Stimulated activated naive CD8-positive, alpha-beta T cell treated with anti-CD3 and anti-CD28 coated beads, Interleukin-15, Interleukin-2, amounts not matched to agents 100 U/mL and 50 U/mL, for 24 hours (primary cell): ENCODE results near the gene OR2A7.
"Not testable (repeated sequence)": the region's sequence is repeated elsewhere in the genome, so short reads cannot be mapped to it uniquely, and the experiment has no call there.

Experiments
- ATAC-seq: fragments of 150-1000 bp; cut with Tn5 transposase; one replicate; pipeline ENCODE4 v1.10.0; 2021
- DNase-seq: peaks from one replicate; pipeline ENCODE4 v3.0.0; 2021

Gene OR2A7

GRCh38 chr7:144264692-144265091 lies at the start of gene OR2A7:
Gene OR2A7 (minus strand): TSS chr7:144264792. CDS start chr7:144259628, 5,164 bp downstream.
- DNase-seq, ATAC-seq: not testable (repeated sequence)

GRCh38 chr7:144311872-144312469 lies 47.4 kb upstream of the OR2A7 start, which contains the start of gene OR2A1:
Gene OR2A1 (plus strand): TSS chr7:144312419. CDS start chr7:144318125, 5,706 bp downstream.
- not testable (repeated sequence) for DNase-seq, ATAC-seq

DNA sequence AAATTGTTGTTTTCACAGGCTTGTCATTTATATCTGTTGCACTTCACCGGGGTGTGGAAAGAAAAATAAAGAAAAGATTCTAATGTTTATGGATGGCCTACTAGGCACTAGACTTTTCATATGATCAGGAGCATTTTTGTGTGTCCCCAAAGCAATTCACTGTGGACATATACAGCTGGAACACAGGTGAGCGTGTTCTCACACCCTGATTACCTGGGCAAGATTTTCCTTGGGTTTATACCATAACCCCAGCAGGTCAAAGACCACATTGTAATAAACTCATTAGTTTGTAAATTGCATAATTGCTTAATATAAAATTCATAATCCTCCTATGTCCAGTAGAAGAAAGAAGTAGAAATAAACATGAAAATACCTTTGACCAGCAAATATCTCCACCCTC lies 46.6 kb upstream of the OR2A7 start:
- not testable (repeated sequence) for ATAC-seq, DNase-seq

DNA sequence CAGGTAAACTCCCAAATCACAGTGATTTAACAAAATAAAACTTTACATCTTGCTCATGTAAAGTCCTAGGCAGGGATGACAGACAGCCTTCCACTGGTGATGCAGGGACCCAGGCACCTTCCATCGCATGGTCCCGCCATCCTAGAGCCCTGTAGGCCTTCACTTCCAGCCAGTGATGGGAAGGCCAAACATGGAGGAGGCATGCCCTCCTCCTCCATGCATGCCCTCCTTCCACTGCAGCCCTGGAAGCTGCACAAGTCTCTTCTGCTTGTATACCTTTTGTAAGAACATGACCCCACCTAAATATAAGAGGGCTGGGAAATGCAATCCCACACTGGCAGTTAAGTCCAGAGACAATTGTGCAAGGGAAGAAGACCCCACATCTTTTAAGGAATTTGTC lies 45.1 kb upstream of the OR2A7 start:
- not testable (repeated sequence) for ATAC-seq

GRCh38 chr7:144305156-144305555 lies 40.6 kb upstream of the OR2A7 start:
- ATAC-seq, DNase-seq: not testable (repeated sequence)

More for the DNA sequence above, 45.1 kb upstream of the OR2A7 start:
- not testable (repeated sequence) for DNase-seq

GRCh38 chr7:144303607-144304006 lies 39.0 kb upstream of the OR2A7 start:
- DNase-seq, ATAC-seq: not testable (repeated sequence)

- not testable (repeated sequence) for DNase-seq, ATAC-seq
These were observed 38.1 kb upstream of the OR2A7 start for GRCh38 chr7:144302578-144303303.

- DNase-seq = not testable (repeated sequence)
- peak; percentile 84 for ATAC-seq
These were observed 29.4 kb upstream of the OR2A7 start for GRCh38 chr7:144293794-144294499.

DNA sequence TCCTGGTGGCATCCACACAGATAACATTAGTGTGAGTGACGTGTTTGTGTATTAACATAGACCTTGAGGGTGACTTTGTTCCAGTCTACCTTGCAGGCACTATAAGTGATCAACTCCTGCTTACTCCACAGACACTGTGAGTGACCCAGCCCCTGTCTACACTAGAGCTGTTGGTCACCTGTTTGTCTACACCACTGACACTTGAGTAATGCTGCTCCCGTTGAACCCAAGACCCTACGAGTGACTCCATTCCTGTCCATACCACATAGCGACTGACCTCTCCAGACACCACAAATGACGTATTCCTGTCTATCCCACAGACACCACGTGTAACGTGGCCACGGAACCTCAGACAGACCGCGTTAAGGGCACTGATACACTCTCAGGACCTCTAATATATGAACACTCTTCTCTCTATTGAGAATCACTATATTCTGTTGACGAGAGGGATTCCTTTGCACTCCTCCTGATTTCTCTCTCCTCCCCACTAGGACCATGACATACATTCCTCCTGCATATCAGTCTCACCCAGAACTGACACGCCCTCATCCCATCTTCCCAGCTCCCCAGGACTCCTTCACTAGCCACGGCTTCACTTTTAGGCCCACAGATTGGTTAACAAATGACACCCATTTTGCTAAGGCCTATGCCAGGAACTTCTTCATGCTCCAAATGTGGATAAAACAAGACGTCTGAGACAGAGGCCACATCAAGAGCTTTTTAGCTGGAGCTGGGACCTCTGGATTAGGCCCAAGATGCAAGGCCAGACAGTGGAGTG lies 28.0 kb upstream of the OR2A7 start:
- not testable (repeated sequence) for DNase-seq

GRCh38 chr7:144291607-144292006 lies 27.0 kb upstream of the OR2A7 start:
- ATAC-seq, DNase-seq: not testable (repeated sequence)

More for the DNA sequence above, 28.0 kb upstream of the OR2A7 start:
- not testable (repeated sequence) for ATAC-seq

DNA sequence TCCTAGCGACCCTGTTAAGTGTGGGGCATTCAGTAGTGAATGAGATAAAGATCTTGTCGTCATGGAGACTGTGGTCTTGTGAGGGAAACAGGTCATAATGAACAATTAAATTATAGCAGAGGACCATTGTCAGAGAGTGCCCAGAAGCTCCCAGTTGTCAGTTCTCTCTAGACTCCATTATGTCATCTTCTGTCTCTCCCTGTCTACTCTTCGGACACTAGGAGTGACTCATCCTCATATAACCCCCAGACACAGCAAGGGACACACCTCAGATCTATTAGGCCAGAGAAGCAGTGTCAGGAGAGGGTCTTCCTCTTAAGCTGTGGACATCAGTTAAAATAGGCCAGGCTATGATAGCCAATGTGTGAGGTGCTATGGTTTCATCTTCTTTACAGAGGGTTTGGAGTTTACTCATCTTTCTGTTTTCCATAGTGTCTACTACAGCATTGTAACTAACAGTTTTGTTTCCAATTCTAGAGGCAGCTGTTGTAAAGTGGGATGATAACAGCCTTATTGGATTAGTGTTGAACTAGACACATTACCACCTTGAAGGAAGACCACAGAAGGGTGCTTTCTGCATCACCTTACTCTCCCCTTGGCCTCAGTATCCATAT lies 22.7 kb upstream of the OR2A7 start:
- ATAC-seq = peak; percentile 28

GRCh38 chr7:144283716-144284115 lies 19.1 kb upstream of the OR2A7 start:
- DNase-seq, ATAC-seq: not testable (repeated sequence)

More for the DNA sequence above, 22.7 kb upstream of the OR2A7 start:
- not testable (repeated sequence) for DNase-seq

GRCh38 chr7:144282490-144282889 lies 17.9 kb upstream of the OR2A7 start:
- ATAC-seq, DNase-seq: not testable (repeated sequence)

GRCh38 chr7:144281981-144282380 lies 17.4 kb upstream of the OR2A7 start:
- ATAC-seq = not testable (repeated sequence)

DNA sequence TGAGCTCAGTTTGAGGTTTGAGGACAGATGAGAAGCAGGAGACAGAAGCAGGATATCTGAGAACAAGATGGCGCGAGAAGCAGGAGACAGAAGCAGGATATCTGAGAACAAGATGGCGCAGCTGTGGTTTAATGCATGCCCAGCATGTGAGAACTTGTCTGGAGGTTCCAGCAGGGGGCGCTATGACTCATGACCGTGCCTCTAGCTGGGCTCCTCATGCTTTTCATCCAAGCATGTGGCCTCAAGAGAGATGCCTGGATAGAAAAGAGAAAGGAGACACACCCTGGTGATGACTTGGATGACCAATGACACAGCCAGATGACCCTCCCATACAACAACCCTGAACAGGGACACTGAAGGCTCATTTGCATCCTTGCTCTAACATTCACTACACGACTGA lies 15.4 kb upstream of the OR2A7 start:
- not testable (repeated sequence) for DNase-seq, ATAC-seq

More at GRCh38 chr7:144281981-144282380, 17.4 kb upstream of the OR2A7 start:
- not testable (repeated sequence) for DNase-seq

- not testable (repeated sequence) for DNase-seq, ATAC-seq
These were observed 10.7 kb upstream of the OR2A7 start for GRCh38 chr7:144275281-144275680.

DNA sequence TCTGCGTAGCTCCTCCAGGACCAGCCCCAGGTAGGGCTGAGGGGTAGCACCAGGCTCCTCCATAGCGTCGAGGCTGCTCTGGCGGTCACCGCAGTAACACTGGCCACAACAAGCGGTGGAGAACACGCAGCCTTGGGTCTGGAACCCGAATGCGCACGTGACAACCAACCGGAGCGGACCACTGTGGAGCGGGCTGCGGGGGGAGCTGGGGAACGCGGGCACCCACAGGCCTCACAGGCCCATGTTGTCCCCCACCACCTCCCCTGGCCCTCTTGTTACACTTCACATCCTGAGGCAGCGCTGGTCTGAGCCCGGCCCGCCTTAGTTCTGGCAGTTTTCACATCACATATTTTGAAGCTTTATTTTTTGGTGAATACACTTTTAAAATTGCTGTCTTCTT lies 4.6 kb upstream of the OR2A7 start, which contains the start of gene CTAGE8:
CTAGE8 (minus strand) TSS at position 101 of the 400 bp plus-strand sequence; CDS start at position 63, 38 bp downstream.
- ATAC-seq, DNase-seq: not testable (repeated sequence)

GRCh38 chr7:144262128-144262527 lies 2.5 kb downstream of the OR2A7 start:
- DNase-seq, ATAC-seq: not testable (repeated sequence)

DNA sequence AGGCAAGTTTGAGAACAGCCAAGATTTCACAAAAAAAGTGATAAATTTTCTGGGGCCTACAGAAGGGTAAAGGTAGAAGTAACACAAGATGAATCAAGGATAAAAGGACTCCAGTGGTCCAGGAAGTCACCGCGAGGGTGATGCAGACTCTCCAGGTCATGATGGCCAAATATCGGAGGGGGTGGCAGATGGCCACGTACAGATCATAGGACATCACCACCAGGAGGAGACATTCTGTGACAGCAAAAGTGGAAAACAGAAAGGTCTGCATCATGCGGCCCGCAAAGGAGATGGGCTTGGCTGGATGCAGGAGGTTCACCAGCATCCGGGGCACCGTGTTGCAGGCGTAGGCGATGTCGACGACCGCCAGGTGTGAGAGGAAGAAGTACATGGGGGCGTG lies 5.5 kb downstream of the OR2A7 start:
- not testable (repeated sequence) for DNase-seq
- ATAC-seq = peak; percentile 23

GRCh38 chr7:144256112-144256511 lies 8.5 kb downstream of the OR2A7 start:
- DNase-seq (no peak), ATAC-seq (no peak)

DNA sequence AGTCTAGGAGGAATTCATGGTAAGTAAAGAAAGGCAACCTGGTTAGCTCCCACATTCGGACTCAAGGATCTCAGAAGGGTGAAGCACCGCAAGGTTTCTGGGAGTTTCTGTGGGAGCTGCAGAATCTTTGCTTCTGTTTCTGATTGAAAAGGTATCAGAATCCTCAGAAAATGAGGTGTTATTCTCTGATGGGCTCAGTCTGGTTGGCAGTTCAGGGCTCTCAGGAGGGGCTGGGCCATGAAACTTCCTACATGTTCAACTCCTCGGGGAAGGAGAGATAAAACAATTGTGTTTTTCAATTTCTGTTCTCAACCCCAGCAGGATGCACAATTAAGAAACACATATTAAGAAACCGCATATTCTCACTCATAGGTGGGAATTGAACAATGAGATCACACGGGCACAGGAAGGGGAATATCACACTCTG lies 9.1 kb downstream of the OR2A7 start:
- DNase-seq = no peak
- no peak for ATAC-seq
